Skeletal muscle cell (primary cell): ENCODE data around the gene SLC25A27.
A peak's percentile ranks its signal among the peaks of the same experiment; 100 is the strongest.

Experiments used
- DNase-seq: peaks from one replicate; pipeline ENCODE4 v3.0.0-alpha.2; 2010; ENCODE audit warnings: low read depth
- H3K4me3 ChIP-seq: 2 replicates; pipeline ENCODE4 v1.5.1; 2011; ENCODE audit warnings: low read depth, mild to moderate bottlenecking, control low read depth, low read length, moderate library complexity

SLC25A27 gene, protein sequence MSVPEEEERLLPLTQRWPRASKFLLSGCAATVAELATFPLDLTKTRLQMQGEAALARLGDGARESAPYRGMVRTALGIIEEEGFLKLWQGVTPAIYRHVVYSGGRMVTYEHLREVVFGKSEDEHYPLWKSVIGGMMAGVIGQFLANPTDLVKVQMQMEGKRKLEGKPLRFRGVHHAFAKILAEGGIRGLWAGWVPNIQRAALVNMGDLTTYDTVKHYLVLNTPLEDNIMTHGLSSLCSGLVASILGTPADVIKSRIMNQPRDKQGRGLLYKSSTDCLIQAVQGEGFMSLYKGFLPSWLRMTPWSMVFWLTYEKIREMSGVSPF

DNA sequence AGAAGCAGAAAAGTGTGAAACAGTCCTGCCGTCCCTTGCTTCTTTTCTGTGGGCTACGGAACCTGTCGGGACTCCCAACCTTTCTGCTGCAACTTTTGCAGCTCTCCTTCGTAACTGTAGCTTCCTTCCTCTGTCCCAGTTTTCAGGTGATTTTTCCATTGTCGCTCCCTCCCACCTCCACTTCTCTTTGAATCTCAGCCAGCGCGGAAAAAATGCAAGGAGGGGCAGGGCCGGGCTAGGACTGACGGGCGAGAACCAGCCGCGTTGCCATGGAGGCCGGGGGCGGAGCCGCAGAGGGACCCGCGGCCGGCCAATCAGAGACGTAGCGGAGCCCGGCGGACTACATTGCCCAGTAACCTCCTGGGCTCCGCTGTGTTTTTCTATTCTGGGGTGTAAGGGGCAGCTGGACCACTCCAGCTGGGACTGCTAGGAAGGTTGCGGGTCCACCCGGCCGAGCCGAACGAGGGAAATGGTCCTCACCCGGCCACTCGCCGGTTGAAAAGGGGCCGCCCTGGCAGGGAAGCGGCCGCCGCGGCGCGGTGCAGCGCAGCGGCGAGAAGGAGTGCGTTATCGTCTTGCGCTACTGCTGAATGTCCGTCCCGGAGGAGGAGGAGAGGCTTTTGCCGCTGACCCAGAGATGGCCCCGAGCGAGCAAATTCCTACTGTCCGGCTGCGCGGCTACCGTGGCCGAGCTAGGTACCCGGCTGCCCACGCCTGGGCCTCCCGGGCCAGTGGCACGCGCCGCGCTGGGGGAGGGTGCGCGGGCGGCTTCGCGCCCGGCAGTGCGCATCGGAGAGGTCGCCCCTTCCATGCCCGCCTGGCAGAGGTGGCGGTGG, at the start of gene SLC25A27, which contains the start of gene CYP39A1:
Gene SLC25A27 (plus strand): TSS at position 373 of the 836 bp plus-strand sequence. CDS start 218 bp downstream, at position 591.
Gene CYP39A1 (minus strand): TSS at position 216 of the 836 bp plus-strand sequence. CDS start 236 bp downstream, outside the sequence.
- peak; percentile 25 for DNase-seq
- H3K4me3 ChIP-seq: peak within 1 kb of the TSS; percentile 91

- H3K4me3 ChIP-seq: no peak overlapping the region
- no peak for DNase-seq
These were observed 47.5 kb upstream of the SLC25A27 start for GRCh38 chr6:46605091-46605797.

DNA sequence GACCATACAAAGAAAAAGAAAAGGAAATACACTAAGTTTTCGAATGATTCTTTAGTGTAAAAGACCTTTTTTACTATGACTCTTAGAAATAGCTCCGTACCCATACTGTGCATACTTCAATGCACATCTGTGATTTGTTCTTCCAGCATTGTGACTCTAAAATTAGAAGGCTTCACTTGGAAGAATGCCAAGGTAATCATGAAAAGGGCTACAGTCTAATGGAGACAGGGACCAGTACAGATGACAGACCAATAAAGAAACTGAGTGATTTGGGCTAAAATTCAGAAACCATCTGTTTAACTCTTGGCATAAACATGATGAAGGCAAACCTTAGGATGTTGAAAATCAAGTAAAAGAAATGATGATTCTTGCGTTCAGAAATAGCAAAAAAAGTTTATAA, 46.4 kb upstream of the SLC25A27 start:
- no peak overlapping the region for H3K4me3 ChIP-seq
- DNase-seq: no peak

DNA sequence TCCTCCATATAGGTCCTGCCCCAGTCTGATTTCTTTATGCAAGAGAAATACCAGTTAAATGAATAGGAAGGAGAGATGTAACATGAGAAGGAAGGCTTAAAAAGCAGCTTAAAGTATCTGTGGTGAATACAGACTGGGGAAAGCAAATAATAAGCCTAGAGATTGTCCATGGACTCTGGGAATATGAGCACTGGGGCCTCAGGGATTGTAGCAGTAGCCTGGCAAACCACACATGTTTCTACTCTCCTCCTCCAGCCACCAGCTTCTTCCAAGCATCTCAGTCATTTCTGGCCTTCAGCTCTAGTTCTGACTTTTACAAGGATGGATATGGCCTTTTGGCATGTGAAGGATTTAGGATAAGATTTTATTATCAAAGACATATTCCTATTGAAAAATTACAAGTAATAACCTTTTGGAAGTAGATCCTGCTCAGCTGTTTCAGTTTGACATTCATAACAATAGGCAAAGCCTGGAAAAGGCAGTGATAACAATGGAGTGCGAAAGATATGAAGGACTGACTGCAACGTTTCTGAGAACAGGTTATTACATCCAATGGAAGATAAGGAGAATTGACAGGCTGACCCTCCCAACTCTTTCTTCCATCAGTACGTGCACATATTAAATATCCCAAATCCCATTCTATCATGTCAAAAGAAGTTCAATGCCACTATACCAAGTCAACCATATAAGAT, 41.8 kb upstream of the SLC25A27 start:
- DNase-seq: no peak
- no peak overlapping the region for H3K4me3 ChIP-seq

DNA sequence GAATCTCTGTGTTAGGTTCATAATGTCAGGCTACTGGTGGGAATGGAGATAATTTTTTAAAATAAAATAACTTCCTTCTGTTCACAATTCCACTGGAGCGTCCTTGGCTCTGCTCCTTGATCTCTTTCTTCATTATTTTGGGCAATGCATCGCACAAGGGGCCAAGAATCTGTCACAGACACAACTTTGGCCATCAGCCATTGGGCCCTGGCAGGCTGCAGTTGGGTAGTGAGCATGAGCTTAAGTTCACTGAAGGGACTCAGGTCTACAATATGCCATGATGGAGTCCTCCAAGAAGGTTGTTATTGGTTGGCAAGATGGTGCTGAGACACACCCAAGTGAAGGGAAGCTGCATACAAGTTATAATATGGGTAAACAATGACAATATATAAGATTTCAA, 40.1 kb upstream of the SLC25A27 start:
- DNase-seq: no peak
- H3K4me3 ChIP-seq: no peak overlapping the region

GRCh38 chr6:46618726-46619125, 34.0 kb upstream of the SLC25A27 start:
- H3K4me3 ChIP-seq: no peak overlapping the region
- DNase-seq: no peak

- peak; percentile 3 for DNase-seq
- H3K4me3 ChIP-seq: no peak overlapping the region
These were observed 26.4 kb upstream of the SLC25A27 start for GRCh38 chr6:46626228-46626909.

- DNase-seq: no peak
- H3K4me3 ChIP-seq: no peak overlapping the region
These were observed 25.8 kb upstream of the SLC25A27 start for GRCh38 chr6:46626976-46627375.

GRCh38 chr6:46628498-46628897, 24.3 kb upstream of the SLC25A27 start:
- no peak for DNase-seq
- H3K4me3 ChIP-seq: no peak overlapping the region

- no peak for DNase-seq
These were observed 23.8 kb upstream of the SLC25A27 start for GRCh38 chr6:46628976-46629375.

GRCh38 chr6:46629691-46630090, 23.1 kb upstream of the SLC25A27 start:
- no peak overlapping the region for H3K4me3 ChIP-seq
- no peak for DNase-seq

More at GRCh38 chr6:46628976-46629375, 23.8 kb upstream of the SLC25A27 start:
- no peak overlapping the region for H3K4me3 ChIP-seq

GRCh38 chr6:46632053-46632452, 20.7 kb upstream of the SLC25A27 start:
- no peak for DNase-seq
- H3K4me3 ChIP-seq: no peak overlapping the region

DNA sequence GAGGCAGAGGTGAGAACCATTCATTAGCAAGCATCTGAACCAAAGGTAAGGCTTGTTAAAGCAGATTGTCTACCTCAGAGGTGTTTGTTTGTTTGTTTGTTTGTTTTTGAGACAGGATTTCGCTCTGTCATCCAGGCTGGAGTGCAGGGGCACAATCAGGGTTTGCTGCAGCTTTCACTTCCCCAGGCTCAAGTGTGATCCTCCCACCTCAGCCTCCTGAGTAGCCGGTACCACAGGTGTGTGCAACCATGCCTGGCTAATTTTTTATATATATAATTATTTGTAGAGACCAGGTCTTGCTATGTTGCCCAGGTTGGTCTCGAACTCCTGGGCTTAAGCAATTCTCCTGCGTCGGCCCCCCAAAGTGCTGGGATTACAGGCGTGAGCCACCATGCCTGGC, 17.3 kb upstream of the SLC25A27 start:
- no peak overlapping the region for H3K4me3 ChIP-seq
- no peak for DNase-seq

DNA sequence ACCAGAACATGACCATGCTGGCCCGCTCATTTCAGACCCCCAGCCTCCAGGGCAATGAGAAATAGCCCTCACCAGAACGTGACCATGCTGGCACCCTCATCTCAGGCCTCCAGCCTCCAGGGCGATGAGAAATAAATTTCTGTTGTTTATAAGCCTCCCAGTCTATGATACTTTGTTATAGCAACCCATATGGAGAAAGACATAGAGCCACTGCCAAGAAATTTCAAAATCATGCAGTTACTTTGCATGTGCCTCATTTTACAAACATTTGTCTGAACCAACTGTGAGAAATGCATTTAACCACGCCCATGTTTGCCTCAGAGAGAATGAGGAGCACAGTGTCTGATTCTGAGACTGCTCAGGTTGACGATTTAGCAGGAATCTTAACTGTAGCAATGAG, 15.6 kb upstream of the SLC25A27 start:
- DNase-seq: peak; percentile 6

GRCh38 chr6:46637933-46638332, 14.8 kb upstream of the SLC25A27 start:
- no peak for DNase-seq
- no peak overlapping the region for H3K4me3 ChIP-seq

More for the DNA sequence above, 15.6 kb upstream of the SLC25A27 start:
- no peak overlapping the region for H3K4me3 ChIP-seq

DNA sequence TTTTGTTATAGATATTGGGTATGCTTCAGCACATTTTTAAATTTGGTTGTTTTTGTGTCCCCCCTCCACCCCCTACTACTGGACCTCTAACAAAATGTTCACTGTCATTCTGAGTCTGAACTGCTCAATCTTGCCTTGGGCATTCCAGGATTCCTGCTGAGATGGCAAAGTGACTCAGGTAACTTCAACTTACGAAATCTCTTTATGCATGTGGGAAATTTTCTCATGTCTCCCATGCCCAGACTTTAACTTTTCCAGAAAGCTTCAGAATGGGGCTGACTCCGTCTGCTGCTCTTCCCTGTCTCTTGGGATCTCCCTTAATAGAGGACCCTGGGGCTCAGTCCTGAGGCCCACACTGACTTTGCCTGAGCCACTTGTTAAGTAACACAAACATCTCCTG, 14.1 kb upstream of the SLC25A27 start:
- H3K4me3 ChIP-seq: no peak overlapping the region
- no peak for DNase-seq

- H3K4me3 ChIP-seq: no peak overlapping the region
- DNase-seq: no peak
These were observed 9.6 kb upstream of the SLC25A27 start for GRCh38 chr6:46642928-46643751.

DNA sequence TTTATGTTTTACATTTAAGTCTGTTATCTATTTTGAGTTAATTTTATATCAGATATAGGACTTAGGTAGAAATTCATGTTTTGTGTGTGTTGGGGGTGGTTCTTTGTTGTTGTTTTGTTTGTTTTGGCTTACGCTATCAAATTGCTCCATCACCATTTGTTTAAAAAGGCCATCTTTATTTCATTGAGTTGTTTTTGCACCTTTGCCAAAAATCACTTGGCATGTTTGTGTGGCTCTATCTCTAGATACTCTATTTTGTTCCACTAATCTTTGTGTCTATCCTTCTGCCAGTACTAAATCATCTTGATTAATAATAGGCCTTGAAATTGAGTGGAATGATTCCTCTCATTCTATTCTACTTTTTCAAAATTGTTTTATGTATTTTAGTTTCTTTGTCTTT, 7.5 kb upstream of the SLC25A27 start:
- DNase-seq: no peak

More for the DNA sequence above, 7.5 kb upstream of the SLC25A27 start:
- H3K4me3 ChIP-seq: no peak overlapping the region
